ENCODE data around the gene SP8. TPM values are rescaled to one million over a fixed set of nuclear protein-coding genes. Genes with fewer than 3 reads are reported as not detected.

SP8 gene
- total RNA-seq, 1 experiment from 2014 or later, result 63.6 TPM

- TF ChIP-seq ATF2 (CRISPR knock-in tag; IDR thresholded peaks at IDR 0.05; ENCODE audit: borderline replicate concordance, low read depth), result no peak
- TF ChIP-seq IRF2 (CRISPR knock-in tag; IDR thresholded peaks at IDR 0.05; ENCODE audit: borderline replicate concordance, low read depth), result no peak
- TF ChIP-seq JAZF1 (CRISPR knock-in tag; IDR thresholded peaks at IDR 0.05), result no peak
- TF ChIP-seq, protein P1, sequence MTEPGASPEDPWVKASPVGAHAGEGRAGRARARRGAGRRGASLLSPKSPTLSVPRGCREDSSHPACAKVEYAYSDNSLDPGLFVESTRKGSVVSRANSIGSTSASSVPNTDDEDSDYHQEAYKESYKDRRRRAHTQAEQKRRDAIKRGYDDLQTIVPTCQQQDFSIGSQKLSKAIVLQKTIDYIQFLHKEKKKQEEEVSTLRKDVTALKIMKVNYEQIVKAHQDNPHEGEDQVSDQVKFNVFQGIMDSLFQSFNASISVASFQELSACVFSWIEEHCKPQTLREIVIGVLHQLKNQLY (CRISPR knock-in tag; IDR thresholded peaks at IDR 0.05), result no peak
- no peak for TF ChIP-seq TEAD1 (CRISPR knock-in tag; IDR thresholded peaks at IDR 0.05)
- no peak for TF ChIP-seq HMGXB4 (CRISPR knock-in tag; IDR thresholded peaks at IDR 0.05)
Measured at GRCh38 chr7:20749906-20750305, 36.8 kb downstream of the SP8 start (continued).

- Mint-ChIP-seq H3K4me3 (no peak overlapping the region), H3K4me1 (peaks cover 14% of the 10 kb centered on the region), H3K27me3 (ENCODE audit: low read depth) (no peaks in the 10 kb centered on the region), H3K9me3 (no peaks in the 10 kb centered on the region), H3K36me3 (no peaks in the 10 kb centered on the region), H3K27ac (no peak overlapping the region)
- ATAC-seq (no peak), DNase-seq (ENCODE audit: low spot score) (no peak)
- CTCF ChIA-PET, result no interaction called here
- POLR2A ChIA-PET, result interaction anchor here (0.7 kb wide), 1 partner anchor 26 kb away, joined by 4 read pairs; no protein-coding TSS in a partner anchor
- no peak for TF ChIP-seq ZNF423 (CRISPR knock-in tag; IDR thresholded peaks at IDR 0.05)
- TF ChIP-seq NR1H2 (CRISPR knock-in tag; IDR thresholded peaks at IDR 0.05), result no peak
- TF ChIP-seq NFATC4 (CRISPR knock-in tag; IDR thresholded peaks at IDR 0.05), result no peak
- no peak for TF ChIP-seq OVOL2 (CRISPR knock-in tag; IDR thresholded peaks at IDR 0.05; ENCODE audit: borderline replicate concordance)
- TF ChIP-seq SMAD4 (CRISPR knock-in tag; IDR thresholded peaks at IDR 0.05), result no peak
- TF ChIP-seq PRDM15 (CRISPR knock-in tag; IDR thresholded peaks at IDR 0.05), result no peak
- no peak for TF ChIP-seq ELF4 (CRISPR knock-in tag; IDR thresholded peaks at IDR 0.05; ENCODE audit: low read depth)
- TF ChIP-seq NR3C1 (CRISPR knock-in tag; conservative IDR thresholded peaks at IDR 0.05; ENCODE audit: low read depth), result no peak
- TF ChIP-seq JAZF1 (CRISPR knock-in tag; IDR thresholded peaks at IDR 0.05), result no peak
- no peak for TF ChIP-seq ZMAT4 (CRISPR knock-in tag; IDR thresholded peaks at IDR 0.05)
- TF ChIP-seq NR2C2 (CRISPR knock-in tag; IDR thresholded peaks at IDR 0.05), result no peak
- TF ChIP-seq KAT7 (CRISPR knock-in tag; IDR thresholded peaks at IDR 0.05; ENCODE audit: borderline replicate concordance), result no peak
- no peak for TF ChIP-seq ZNF532 (CRISPR knock-in tag; IDR thresholded peaks at IDR 0.05; ENCODE audit: borderline replicate concordance)
- no peak for TF ChIP-seq HMGXB4 (CRISPR knock-in tag; IDR thresholded peaks at IDR 0.05)
- TF ChIP-seq GABPB1 (CRISPR knock-in tag; IDR thresholded peaks at IDR 0.05), result no peak
Measured at GRCh38 chr7:20748853-20749252, 37.8 kb downstream of the SP8 start.

Measured in WTC11 (cell line).